HEK293 (cell line): ENCODE results near the gene IGF2BP1.
A peak's percentile ranks its signal among the peaks of the same experiment; 100 is the strongest.

ENCODE experiments used
- CTCF ChIA-PET: fragments of 350-600 bp; formaldehyde crosslinking; extraction: SDS; loops from one replicate; lab custom pipeline; 2021; ENCODE audit warnings: antibody characterized with exemption; lab: Yijun Ruan, JAX
- POLR2A ChIA-PET: fragments of 300-600 bp; formaldehyde crosslinking; extraction: SDS; loops from one replicate; lab custom pipeline; 2020; ENCODE audit warnings: antibody characterized with exemption, inconsistent platforms; lab: Yijun Ruan, JAX
- H3K27ac ChIP-seq: fragments of 200-500 bp; sonication (Bioruptor generic); 2 replicates; pipeline ENCODE4 v1.5.1; 2014; ENCODE audit warnings: low read depth, low read length, control low read depth, inconsistent platforms; ENCODE audit errors: extremely low read depth
- H3K36me3 ChIP-seq, 2 experiments: fragments of 200-500 bp in 1 of 2; sonication (Bioruptor generic) in 1 of 2; 1 replicate in 1 of 2; 2 replicates in 1 of 2; pipeline ENCODE4 v1.5.1; 2014 to 2017; ENCODE audit warnings: inconsistent platforms in 2 of 2, low read length in 2 of 2; ENCODE audit not compliant: control insufficient read depth in 2 of 2, insufficient read depth in 1 of 2
- H3K4me1 ChIP-seq: fragments of 200-500 bp; sonication (Bioruptor generic); 2 replicates; pipeline ENCODE4 v1.5.1; 2014; ENCODE audit warnings: mild to moderate bottlenecking, low read length, inconsistent platforms; ENCODE audit not compliant: control insufficient read depth, insufficient read depth
- H3K4me3 ChIP-seq: 2 replicates; pipeline ENCODE4 v1.5.1; 2011; ENCODE audit warnings: low read depth, mild to moderate bottlenecking, control low read depth, low read length, moderate library complexity
- H3K9me3 ChIP-seq: fragments of 200-500 bp; sonication (Bioruptor generic); 2 replicates; pipeline ENCODE4 v1.5.1; 2014; ENCODE audit warnings: low read depth, low read length, inconsistent platforms; ENCODE audit not compliant: control insufficient read depth, insufficient read depth
- FEZF1 ChIP-seq: fragments of 450-650 bp; formaldehyde crosslinking; IDR thresholded peaks from 2 replicates; pipeline ENCODE4 v1.5.1; 2016; ENCODE audit warnings: missing biosample characterization, missing genetic modification characterization
- KLF9 ChIP-seq: fragments of 450-650 bp; formaldehyde crosslinking; IDR thresholded peaks from 2 replicates; pipeline ENCODE4 v1.5.1; 2016; ENCODE audit warnings: missing biosample characterization, missing genetic modification characterization, low read depth
- PRDM1 ChIP-seq: fragments of 450-650 bp; formaldehyde crosslinking; IDR thresholded peaks from 2 replicates; pipeline ENCODE4; 2016; ENCODE audit warnings: missing biosample characterization, missing genetic modification characterization
- ZNF214 ChIP-seq: fragments of 450-650 bp; formaldehyde crosslinking; IDR thresholded peaks from 2 replicates; pipeline ENCODE4 v1.5.1; 2017; ENCODE audit warnings: missing biosample characterization, mild to moderate bottlenecking, missing genetic modification characterization, borderline replicate concordance
- ZNF560 ChIP-seq: fragments of 450-650 bp; formaldehyde crosslinking; IDR thresholded peaks from 2 replicates; pipeline ENCODE4 v1.5.1; 2017; ENCODE audit warnings: missing biosample characterization, missing genetic modification characterization, borderline replicate concordance
- ZNF561 ChIP-seq: fragments of 450-650 bp; IDR thresholded peaks from 2 replicates; pipeline ENCODE4 v1.5.1; 2018; ENCODE audit warnings: missing biosample characterization, missing genetic modification characterization, borderline replicate concordance
- ZNF768 ChIP-seq: fragments of 450-650 bp; formaldehyde crosslinking; IDR thresholded peaks from 2 replicates; pipeline ENCODE4 v1.5.1; 2018; ENCODE audit warnings: missing biosample characterization, mild to moderate bottlenecking, missing genetic modification characterization
- TF ChIP-seq, protein P1 (sequence below): fragments of 450-650 bp; formaldehyde crosslinking; IDR thresholded peaks from 2 replicates; pipeline ENCODE4 v1.5.1; 2016; ENCODE audit warnings: missing biosample characterization, missing genetic modification characterization, low read depth
- TF ChIP-seq, protein P2 (sequence below): fragments of 450-650 bp; formaldehyde crosslinking; IDR thresholded peaks from 2 replicates; pipeline ENCODE4 v1.5.1; 2016; ENCODE audit warnings: missing biosample characterization, missing genetic modification characterization, borderline replicate concordance
- TF ChIP-seq, protein P3 (sequence below): fragments of 450-650 bp; formaldehyde crosslinking; IDR thresholded peaks from 2 replicates; pipeline ENCODE4 v1.5.1; 2017; ENCODE audit warnings: missing biosample characterization, missing genetic modification characterization
- TF ChIP-seq, protein P4 (sequence below): fragments of 450-650 bp; formaldehyde crosslinking; conservative IDR thresholded peaks from 2 replicates; pipeline ENCODE4 v1.5.1; 2016; ENCODE audit warnings: low read depth, missing biosample characterization, missing genetic modification characterization
- TF ChIP-seq, protein P5 (sequence below): fragments of 450-650 bp; formaldehyde crosslinking; IDR thresholded peaks from 2 replicates; pipeline ENCODE4 v1.5.1; 2017; ENCODE audit warnings: missing biosample characterization, missing genetic modification characterization
- TF ChIP-seq, protein P6 (sequence below): fragments of 450-650 bp; formaldehyde crosslinking; IDR thresholded peaks from 2 replicates; pipeline ENCODE4 v1.5.1; 2016; ENCODE audit warnings: missing biosample characterization, missing genetic modification characterization
- TF ChIP-seq, protein P7 (sequence below): fragments of 450-650 bp; formaldehyde crosslinking; IDR thresholded peaks from 2 replicates; pipeline ENCODE4 v1.5.1; 2016; ENCODE audit warnings: missing biosample characterization, missing genetic modification characterization

Gene IGF2BP1

DNA sequence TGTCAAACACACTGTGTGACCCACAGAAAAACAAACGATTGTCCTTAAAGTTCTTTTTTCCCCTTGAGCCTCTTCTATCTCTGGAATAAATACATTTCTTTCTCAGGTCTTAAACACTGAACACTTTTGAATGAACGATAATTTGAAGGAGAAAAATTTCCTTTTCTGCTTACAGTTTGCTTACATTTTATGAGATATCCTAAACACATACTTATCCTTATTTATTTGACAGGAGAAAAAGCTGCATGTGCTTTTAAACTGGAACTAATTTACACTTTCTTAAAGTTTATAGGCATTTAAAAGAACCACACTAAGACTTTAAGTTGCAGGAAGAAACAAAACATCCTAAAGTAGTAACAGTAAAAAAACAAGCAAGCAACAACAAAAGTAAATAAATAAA lies 4.7 kb upstream of the IGF2BP1 start:
- POLR2A ChIA-PET: interaction anchor here (0.5 kb wide), 1 partner anchor 83 kb away, joined by 3 read pairs; no protein-coding TSS in a partner anchor
- Histone ChIP-seq H3K27ac (no peak overlapping the region), H3K9me3 (no peaks in the 10 kb centered on the region), H3K4me3 (no peak overlapping the region), H3K4me1 (peaks cover 35% of the 10 kb centered on the region), H3K36me3 (no peaks in the 10 kb centered on the region)
- no peak for TF ChIP-seq ZNF560
- TF ChIP-seq, protein P1, sequence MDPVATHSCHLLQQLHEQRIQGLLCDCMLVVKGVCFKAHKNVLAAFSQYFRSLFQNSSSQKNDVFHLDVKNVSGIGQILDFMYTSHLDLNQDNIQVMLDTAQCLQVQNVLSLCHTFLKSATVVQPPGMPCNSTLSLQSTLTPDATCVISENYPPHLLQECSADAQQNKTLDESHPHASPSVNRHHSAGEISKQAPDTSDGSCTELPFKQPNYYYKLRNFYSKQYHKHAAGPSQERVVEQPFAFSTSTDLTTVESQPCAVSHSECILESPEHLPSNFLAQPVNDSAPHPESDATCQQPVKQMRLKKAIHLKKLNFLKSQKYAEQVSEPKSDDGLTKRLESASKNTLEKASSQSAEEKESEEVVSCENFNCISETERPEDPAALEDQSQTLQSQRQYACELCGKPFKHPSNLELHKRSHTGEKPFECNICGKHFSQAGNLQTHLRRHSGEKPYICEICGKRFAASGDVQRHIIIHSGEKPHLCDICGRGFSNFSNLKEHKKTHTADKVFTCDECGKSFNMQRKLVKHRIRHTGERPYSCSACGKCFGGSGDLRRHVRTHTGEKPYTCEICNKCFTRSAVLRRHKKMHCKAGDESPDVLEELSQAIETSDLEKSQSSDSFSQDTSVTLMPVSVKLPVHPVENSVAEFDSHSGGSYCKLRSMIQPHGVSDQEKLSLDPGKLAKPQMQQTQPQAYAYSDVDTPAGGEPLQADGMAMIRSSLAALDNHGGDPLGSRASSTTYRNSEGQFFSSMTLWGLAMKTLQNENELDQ: no peak
- TF ChIP-seq ZNF768 (tag by site-specific recombination): no peak
- TF ChIP-seq, protein P2, sequence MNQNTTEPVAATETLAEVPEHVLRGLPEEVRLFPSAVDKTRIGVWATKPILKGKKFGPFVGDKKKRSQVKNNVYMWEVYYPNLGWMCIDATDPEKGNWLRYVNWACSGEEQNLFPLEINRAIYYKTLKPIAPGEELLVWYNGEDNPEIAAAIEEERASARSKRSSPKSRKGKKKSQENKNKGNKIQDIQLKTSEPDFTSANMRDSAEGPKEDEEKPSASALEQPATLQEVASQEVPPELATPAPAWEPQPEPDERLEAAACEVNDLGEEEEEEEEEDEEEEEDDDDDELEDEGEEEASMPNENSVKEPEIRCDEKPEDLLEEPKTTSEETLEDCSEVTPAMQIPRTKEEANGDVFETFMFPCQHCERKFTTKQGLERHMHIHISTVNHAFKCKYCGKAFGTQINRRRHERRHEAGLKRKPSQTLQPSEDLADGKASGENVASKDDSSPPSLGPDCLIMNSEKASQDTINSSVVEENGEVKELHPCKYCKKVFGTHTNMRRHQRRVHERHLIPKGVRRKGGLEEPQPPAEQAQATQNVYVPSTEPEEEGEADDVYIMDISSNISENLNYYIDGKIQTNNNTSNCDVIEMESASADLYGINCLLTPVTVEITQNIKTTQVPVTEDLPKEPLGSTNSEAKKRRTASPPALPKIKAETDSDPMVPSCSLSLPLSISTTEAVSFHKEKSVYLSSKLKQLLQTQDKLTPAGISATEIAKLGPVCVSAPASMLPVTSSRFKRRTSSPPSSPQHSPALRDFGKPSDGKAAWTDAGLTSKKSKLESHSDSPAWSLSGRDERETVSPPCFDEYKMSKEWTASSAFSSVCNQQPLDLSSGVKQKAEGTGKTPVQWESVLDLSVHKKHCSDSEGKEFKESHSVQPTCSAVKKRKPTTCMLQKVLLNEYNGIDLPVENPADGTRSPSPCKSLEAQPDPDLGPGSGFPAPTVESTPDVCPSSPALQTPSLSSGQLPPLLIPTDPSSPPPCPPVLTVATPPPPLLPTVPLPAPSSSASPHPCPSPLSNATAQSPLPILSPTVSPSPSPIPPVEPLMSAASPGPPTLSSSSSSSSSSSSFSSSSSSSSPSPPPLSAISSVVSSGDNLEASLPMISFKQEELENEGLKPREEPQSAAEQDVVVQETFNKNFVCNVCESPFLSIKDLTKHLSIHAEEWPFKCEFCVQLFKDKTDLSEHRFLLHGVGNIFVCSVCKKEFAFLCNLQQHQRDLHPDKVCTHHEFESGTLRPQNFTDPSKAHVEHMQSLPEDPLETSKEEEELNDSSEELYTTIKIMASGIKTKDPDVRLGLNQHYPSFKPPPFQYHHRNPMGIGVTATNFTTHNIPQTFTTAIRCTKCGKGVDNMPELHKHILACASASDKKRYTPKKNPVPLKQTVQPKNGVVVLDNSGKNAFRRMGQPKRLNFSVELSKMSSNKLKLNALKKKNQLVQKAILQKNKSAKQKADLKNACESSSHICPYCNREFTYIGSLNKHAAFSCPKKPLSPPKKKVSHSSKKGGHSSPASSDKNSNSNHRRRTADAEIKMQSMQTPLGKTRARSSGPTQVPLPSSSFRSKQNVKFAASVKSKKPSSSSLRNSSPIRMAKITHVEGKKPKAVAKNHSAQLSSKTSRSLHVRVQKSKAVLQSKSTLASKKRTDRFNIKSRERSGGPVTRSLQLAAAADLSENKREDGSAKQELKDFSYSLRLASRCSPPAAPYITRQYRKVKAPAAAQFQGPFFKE (tag by site-specific recombination): no peak
- no peak for TF ChIP-seq ZNF214 (tag by site-specific recombination)
- TF ChIP-seq, protein P3, sequence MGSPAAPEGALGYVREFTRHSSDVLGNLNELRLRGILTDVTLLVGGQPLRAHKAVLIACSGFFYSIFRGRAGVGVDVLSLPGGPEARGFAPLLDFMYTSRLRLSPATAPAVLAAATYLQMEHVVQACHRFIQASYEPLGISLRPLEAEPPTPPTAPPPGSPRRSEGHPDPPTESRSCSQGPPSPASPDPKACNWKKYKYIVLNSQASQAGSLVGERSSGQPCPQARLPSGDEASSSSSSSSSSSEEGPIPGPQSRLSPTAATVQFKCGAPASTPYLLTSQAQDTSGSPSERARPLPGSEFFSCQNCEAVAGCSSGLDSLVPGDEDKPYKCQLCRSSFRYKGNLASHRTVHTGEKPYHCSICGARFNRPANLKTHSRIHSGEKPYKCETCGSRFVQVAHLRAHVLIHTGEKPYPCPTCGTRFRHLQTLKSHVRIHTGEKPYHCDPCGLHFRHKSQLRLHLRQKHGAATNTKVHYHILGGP (tag by site-specific recombination): no peak
- TF ChIP-seq, protein P4, sequence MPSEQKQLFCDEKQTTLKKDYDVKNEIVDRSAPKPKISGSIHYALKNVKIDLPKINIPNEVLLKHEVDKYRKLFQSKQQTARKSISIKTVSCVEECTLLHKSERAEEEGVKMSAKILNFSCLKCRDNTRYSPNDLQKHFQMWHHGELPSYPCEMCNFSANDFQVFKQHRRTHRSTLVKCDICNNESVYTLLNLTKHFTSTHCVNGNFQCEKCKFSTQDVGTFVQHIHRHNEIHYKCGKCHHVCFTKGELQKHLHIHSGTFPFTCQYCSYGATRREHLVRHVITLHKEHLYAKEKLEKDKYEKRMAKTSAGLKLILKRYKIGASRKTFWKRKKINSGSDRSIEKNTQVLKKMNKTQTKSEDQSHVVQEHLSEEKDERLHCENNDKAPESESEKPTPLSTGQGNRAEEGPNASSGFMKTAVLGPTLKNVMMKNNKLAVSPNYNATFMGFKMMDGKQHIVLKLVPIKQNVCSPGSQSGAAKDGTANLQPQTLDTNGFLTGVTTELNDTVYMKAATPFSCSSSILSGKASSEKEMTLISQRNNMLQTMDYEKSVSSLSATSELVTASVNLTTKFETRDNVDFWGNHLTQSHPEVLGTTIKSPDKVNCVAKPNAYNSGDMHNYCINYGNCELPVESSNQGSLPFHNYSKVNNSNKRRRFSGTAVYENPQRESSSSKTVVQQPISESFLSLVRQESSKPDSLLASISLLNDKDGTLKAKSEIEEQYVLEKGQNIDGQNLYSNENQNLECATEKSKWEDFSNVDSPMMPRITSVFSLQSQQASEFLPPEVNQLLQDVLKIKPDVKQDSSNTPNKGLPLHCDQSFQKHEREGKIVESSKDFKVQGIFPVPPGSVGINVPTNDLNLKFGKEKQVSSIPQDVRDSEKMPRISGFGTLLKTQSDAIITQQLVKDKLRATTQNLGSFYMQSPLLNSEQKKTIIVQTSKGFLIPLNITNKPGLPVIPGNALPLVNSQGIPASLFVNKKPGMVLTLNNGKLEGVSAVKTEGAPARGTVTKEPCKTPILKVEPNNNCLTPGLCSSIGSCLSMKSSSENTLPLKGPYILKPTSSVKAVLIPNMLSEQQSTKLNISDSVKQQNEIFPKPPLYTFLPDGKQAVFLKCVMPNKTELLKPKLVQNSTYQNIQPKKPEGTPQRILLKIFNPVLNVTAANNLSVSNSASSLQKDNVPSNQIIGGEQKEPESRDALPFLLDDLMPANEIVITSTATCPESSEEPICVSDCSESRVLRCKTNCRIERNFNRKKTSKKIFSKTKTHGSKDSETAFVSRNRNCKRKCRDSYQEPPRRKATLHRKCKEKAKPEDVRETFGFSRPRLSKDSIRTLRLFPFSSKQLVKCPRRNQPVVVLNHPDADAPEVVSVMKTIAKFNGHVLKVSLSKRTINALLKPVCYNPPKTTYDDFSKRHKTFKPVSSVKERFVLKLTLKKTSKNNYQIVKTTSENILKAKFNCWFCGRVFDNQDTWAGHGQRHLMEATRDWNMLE (tag by site-specific recombination): no peak
- TF ChIP-seq, protein P5, sequence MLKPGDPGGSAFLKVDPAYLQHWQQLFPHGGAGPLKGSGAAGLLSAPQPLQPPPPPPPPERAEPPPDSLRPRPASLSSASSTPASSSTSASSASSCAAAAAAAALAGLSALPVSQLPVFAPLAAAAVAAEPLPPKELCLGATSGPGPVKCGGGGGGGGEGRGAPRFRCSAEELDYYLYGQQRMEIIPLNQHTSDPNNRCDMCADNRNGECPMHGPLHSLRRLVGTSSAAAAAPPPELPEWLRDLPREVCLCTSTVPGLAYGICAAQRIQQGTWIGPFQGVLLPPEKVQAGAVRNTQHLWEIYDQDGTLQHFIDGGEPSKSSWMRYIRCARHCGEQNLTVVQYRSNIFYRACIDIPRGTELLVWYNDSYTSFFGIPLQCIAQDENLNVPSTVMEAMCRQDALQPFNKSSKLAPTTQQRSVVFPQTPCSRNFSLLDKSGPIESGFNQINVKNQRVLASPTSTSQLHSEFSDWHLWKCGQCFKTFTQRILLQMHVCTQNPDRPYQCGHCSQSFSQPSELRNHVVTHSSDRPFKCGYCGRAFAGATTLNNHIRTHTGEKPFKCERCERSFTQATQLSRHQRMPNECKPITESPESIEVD (tag by site-specific recombination): peak; percentile 100
- peak; percentile 12; the same call in 1 of the 2 replicates for TF ChIP-seq FEZF1
- peak; percentile 43; the same call in 1 of the 2 replicates for TF ChIP-seq PRDM1 (tag by site-specific recombination)
- no peak for TF ChIP-seq ZNF561
- TF ChIP-seq, protein P6, sequence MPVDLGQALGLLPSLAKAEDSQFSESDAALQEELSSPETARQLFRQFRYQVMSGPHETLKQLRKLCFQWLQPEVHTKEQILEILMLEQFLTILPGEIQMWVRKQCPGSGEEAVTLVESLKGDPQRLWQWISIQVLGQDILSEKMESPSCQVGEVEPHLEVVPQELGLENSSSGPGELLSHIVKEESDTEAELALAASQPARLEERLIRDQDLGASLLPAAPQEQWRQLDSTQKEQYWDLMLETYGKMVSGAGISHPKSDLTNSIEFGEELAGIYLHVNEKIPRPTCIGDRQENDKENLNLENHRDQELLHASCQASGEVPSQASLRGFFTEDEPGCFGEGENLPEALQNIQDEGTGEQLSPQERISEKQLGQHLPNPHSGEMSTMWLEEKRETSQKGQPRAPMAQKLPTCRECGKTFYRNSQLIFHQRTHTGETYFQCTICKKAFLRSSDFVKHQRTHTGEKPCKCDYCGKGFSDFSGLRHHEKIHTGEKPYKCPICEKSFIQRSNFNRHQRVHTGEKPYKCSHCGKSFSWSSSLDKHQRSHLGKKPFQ: no peak
- TF ChIP-seq KLF9 (tag by site-specific recombination): no peak
- TF ChIP-seq, protein P7, sequence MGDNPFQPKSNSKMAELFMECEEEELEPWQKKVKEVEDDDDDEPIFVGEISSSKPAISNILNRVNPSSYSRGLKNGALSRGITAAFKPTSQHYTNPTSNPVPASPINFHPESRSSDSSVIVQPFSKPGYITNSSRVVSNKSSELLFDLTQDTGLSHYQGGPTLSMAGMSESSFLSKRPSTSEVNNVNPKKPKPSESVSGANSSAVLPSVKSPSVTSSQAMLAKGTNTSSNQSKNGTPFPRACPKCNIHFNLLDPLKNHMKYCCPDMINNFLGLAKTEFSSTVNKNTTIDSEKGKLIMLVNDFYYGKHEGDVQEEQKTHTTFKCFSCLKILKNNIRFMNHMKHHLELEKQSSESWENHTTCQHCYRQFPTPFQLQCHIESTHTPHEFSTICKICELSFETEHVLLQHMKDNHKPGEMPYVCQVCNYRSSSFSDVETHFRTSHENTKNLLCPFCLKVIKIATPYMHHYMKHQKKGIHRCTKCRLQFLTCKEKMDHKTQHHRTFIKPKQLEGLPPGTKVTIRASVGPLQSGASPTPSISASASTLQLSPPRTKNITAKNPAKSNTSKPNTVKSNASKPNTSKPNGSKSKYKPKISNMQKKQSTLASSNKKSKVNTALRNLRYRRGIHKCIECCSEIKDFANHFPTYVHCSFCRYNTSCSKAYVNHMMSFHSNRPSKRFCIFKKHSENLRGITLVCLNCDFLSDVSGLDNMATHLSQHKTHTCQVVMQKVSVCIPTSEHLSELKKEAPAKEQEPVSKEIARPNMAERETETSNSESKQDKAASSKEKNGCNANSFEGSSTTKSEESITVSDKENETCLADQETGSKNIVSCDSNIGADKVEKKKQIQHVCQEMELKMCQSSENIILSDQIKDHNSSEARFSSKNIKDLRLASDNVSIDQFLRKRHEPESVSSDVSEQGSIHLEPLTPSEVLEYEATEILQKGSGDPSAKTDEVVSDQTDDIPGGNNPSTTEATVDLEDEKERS (tag by site-specific recombination): no peak
- CTCF ChIA-PET: interaction anchor here (0.9 to 13.1 kb wide), 4 partner anchors 16 to 48 kb away, joined by 3 to 129 read pairs (median 6); partner anchors contain the start of gene SNF8
